Measurements from ENCODE around the gene UBAP1. TPM values are rescaled to one million over a fixed set of nuclear protein-coding genes. Genes with fewer than 3 reads are reported as not detected.
"Not testable (repeated sequence)": the region's sequence is repeated elsewhere in the genome, so short reads cannot be mapped to it uniquely, and the experiment has no call there.

The UBAP1 gene
- total and polyA plus RNA-seq, 4 donors, result 25.6 to 53.9 (median 42.8) TPM

DNA sequence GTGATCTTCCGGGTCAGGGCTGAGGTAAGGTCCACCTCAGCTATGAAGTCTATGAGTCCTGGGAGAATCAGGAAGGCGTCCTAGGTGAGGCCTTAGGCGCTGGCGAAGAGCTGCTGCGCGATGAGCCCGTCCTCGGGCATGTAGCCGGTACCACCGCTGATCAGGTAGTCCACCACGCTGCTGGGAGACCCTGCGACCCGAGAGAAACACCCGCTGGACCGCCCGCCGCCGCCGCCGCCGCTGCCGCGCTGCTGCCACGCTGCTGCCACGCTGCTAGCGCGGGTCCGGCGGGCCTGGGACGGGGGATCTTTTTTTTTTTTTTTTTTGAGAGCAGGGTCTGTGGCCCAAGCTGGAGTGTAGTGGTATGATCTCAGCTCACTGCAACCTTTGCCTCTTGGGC is 44.3 kb upstream of the UBAP1 start:
- no peaks in the 10 kb centered on the region for H3K9me3 ChIP-seq (ENCODE audit: control insufficient read depth in 4 of 4, insufficient read depth in 3 of 4, low read length in 3 of 4)
- whole genome bisulfite sequencing, 2 donors, result 94 to 99% methylated on average over 30 of the region's 30 CpGs
- no peak overlapping the region for H3K27ac ChIP-seq (ENCODE audit: low read depth in 1 of 2, low read length in 1 of 2)
- DNase-seq (no peak), ATAC-seq (ENCODE audit: insufficient read depth, low FRiP score) (no peak)
- no peak overlapping the region for H3K9ac ChIP-seq (ENCODE audit: insufficient read depth in 1 of 2, low read length in 2 of 2)
- no peaks in the 10 kb centered on the region for H3K27me3 ChIP-seq (ENCODE audit: control insufficient read depth in 3 of 3, insufficient read depth in 3 of 3, low read length in 2 of 3)
- no peaks in the 10 kb centered on the region for H3K36me3 ChIP-seq (ENCODE audit: control insufficient read depth in 4 of 4, insufficient read depth in 4 of 4, low read length in 4 of 4)
- TF ChIP-seq, protein P1, sequence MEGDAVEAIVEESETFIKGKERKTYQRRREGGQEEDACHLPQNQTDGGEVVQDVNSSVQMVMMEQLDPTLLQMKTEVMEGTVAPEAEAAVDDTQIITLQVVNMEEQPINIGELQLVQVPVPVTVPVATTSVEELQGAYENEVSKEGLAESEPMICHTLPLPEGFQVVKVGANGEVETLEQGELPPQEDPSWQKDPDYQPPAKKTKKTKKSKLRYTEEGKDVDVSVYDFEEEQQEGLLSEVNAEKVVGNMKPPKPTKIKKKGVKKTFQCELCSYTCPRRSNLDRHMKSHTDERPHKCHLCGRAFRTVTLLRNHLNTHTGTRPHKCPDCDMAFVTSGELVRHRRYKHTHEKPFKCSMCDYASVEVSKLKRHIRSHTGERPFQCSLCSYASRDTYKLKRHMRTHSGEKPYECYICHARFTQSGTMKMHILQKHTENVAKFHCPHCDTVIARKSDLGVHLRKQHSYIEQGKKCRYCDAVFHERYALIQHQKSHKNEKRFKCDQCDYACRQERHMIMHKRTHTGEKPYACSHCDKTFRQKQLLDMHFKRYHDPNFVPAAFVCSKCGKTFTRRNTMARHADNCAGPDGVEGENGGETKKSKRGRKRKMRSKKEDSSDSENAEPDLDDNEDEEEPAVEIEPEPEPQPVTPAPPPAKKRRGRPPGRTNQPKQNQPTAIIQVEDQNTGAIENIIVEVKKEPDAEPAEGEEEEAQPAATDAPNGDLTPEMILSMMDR (IDR thresholded peaks at IDR 0.05; ENCODE audit: control extremely low read depth, extremely low read depth), result no peak
- H3K4me3 ChIP-seq, result no peak overlapping the region
- H3K4me1 ChIP-seq (ENCODE audit: control insufficient read depth in 5 of 5, insufficient read depth in 5 of 5, low read length in 5 of 5), result peaks cover 0 to 4% (median 0%) of the 10 kb centered on the region in 5 donors

DNA sequence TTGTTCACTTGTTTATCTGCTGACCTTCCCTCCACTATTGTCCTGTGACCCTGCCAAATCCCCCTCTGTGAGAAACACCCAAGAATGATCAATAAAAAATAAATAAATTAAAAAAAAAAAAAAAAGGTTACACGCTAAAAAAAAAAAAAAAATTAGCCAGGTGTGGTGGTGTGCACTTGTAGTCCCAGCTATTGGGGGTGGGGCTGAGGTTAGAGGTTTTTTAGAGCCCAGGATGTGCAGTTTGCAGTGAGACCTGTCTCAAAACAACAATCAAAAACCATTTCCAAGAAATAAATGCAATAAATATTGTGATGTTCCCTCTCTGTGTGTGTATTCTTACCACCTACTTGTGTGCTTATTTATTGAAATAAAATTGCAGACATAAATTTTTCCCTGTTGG is 40.2 kb upstream of the UBAP1 start:
- H3K27me3 ChIP-seq (ENCODE audit: control insufficient read depth in 3 of 3, insufficient read depth in 3 of 3, low read length in 2 of 3); H3K27ac ChIP-seq (ENCODE audit: low read depth in 1 of 2, low read length in 1 of 2); ATAC-seq (ENCODE audit: insufficient read depth, low FRiP score); H3K9me3 ChIP-seq (ENCODE audit: control insufficient read depth in 4 of 4, insufficient read depth in 3 of 4, low read length in 3 of 4); DNase-seq; H3K9ac ChIP-seq (ENCODE audit: insufficient read depth in 1 of 2, low read length in 2 of 2); H3K4me3 ChIP-seq; H3K36me3 ChIP-seq (ENCODE audit: control insufficient read depth in 4 of 4, insufficient read depth in 4 of 4, low read length in 4 of 4); H3K4me1 ChIP-seq (ENCODE audit: control insufficient read depth in 5 of 5, insufficient read depth in 5 of 5, low read length in 5 of 5): not testable (repeated sequence)
- 80 to 82% methylated on average over 1 of the region's 1 CpG for WGBS, 2 donors

DNA sequence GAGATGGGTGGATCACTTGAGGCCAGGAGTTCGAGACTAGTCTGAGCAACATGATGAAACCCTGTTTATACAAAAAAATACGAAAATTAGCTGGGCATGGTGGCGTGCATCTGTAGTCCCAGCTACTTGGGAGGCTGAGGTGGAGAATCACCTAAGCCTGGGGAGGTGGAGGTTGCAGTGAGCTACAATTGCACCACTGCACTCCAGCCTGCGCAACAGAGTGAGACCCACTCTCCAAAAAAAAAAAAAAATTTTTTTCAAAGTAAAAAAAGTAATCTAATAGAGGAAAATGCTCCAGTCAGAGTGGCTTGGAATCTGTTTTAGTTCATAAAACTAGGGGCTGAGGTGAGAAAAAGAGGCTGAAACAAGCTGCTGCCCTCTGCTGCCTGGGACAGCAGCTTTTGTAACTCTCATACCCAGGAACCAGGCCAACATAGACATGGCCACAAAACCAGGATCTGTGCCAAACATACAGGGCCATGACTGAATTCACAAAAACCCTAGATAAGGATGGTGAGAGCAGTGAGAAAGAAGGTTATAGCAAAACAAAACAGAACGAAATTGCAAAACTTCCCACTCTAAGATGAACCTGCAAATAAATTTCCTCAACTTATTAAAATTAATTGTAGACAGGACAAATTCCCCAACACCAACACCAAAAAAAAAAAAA is 39.2 kb upstream of the UBAP1 start:
- no peaks in the 10 kb centered on the region for H3K36me3 ChIP-seq (ENCODE audit: control insufficient read depth in 4 of 4, insufficient read depth in 4 of 4, low read length in 4 of 4)
- H3K9ac ChIP-seq (ENCODE audit: insufficient read depth in 1 of 2, low read length in 2 of 2), result no peak overlapping the region
- no peaks in the 10 kb centered on the region for H3K27me3 ChIP-seq (ENCODE audit: control insufficient read depth in 3 of 3, insufficient read depth in 3 of 3, low read length in 2 of 3)
- H3K4me1 ChIP-seq (ENCODE audit: control insufficient read depth in 5 of 5, insufficient read depth in 5 of 5, low read length in 5 of 5), result peaks cover 0 to 4% (median 0%) of the 10 kb centered on the region in 5 donors
- H3K9me3 ChIP-seq (ENCODE audit: control insufficient read depth in 4 of 4, insufficient read depth in 3 of 4, low read length in 3 of 4), result no peaks in the 10 kb centered on the region
- WGBS, 2 donors, result 69 to 72% methylated on average over 5 of the region's 5 CpGs
- DNase-seq (peak; percentile 84 to 96 (median 95)), ATAC-seq (ENCODE audit: insufficient read depth, low FRiP score) (peak; percentile 53)
- H3K4me3 ChIP-seq, result no peak overlapping the region
- no peak overlapping the region for H3K27ac ChIP-seq (ENCODE audit: low read depth in 1 of 2, low read length in 1 of 2)
- TF ChIP-seq, protein P1 (IDR thresholded peaks at IDR 0.05; ENCODE audit: control extremely low read depth, extremely low read depth), result no peak

DNA sequence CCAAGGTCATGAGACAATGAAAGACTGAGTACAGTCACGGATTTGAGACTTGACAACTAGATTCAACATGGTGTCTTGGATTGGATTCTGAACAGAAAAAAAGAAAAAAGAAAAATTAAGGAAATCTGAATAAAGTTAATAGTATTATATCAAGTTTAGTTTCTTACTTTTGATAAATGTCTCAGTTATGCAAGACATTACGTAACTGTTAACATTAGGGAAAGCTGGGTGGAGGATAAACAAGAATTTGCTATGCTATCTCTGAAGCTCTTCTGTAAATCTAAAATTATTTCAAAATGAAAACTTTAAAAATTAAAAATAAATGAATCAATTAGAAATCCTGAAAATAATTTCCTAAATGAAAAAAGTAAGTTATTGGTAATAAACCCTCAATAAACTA is 38.0 kb upstream of the UBAP1 start:
- peaks cover 0 to 4% (median 0%) of the 10 kb centered on the region in 5 donors for H3K4me1 ChIP-seq (ENCODE audit: control insufficient read depth in 5 of 5, insufficient read depth in 5 of 5, low read length in 5 of 5)
- H3K27ac ChIP-seq (ENCODE audit: low read depth in 1 of 2, low read length in 1 of 2), result no peak overlapping the region
- no peaks in the 10 kb centered on the region for H3K27me3 ChIP-seq (ENCODE audit: control insufficient read depth in 3 of 3, insufficient read depth in 3 of 3, low read length in 2 of 3)
- ATAC-seq (ENCODE audit: insufficient read depth, low FRiP score) (no peak), DNase-seq (peak in 1 of 3 donors; percentile 32)
- no peak overlapping the region for H3K4me3 ChIP-seq
- H3K36me3 ChIP-seq (ENCODE audit: control insufficient read depth in 4 of 4, insufficient read depth in 4 of 4, low read length in 4 of 4), result no peaks in the 10 kb centered on the region
- H3K9ac ChIP-seq (ENCODE audit: insufficient read depth in 1 of 2, low read length in 2 of 2), result no peak overlapping the region
- TF ChIP-seq, protein P1 (IDR thresholded peaks at IDR 0.05; ENCODE audit: control extremely low read depth, extremely low read depth), result no peak
- H3K9me3 ChIP-seq (ENCODE audit: control insufficient read depth in 4 of 4, insufficient read depth in 3 of 4, low read length in 3 of 4), result no peaks in the 10 kb centered on the region
- 48 to 70% methylated on average over 2 of the region's 2 CpGs for WGBS, 2 donors

Measured in lung (tissue), 12 donors.